ENCODE data around the gene PTTG1IP.

The PTTG1IP gene

GRCh38 chr21:44816761-44817505 lies 56.6 kb downstream of the PTTG1IP start:
- Histone ChIP-seq H3K4me1 (ENCODE audit: control insufficient read depth, insufficient read depth, low read length) (no peaks in the 10 kb centered on the region), H3K4me3 (ENCODE audit: low read depth, low read length) (peak overlapping the region; percentile 44), H3K27ac (ENCODE audit: extremely low read depth, low read depth, low read length) (no peak overlapping the region; the same call in 1 of the 2 replicates), H3K9me3 (ENCODE audit: control insufficient read depth, insufficient read depth, low read depth, low read length) (no peaks in the 10 kb centered on the region), H3K36me3 (ENCODE audit: control insufficient read depth in 2 of 2, insufficient read depth in 1 of 2, low read length in 2 of 2) (peaks cover 0 to 12% of the 10 kb centered on the region in 2 experiments; a peak in 2 of 3 replicates)
- TF ChIP-seq ZNF416 (tag by site-specific recombination; IDR thresholded peaks at IDR 0.05) (0 out of 2 replicates have a peak, but pooled peaks have one; percentile 27), ZNF202 (tag by site-specific recombination; IDR thresholded peaks at IDR 0.05; ENCODE audit: borderline replicate concordance) (peak; percentile 80; the same call in 1 of the 2 replicates), ZNF266 (tag by site-specific recombination; IDR thresholded peaks at IDR 0.05; ENCODE audit: low read depth) (no peak), ZBTB10 (tag by site-specific recombination; IDR thresholded peaks at IDR 0.05) (peak; percentile 89), ZNF843 (tag by site-specific recombination; IDR thresholded peaks at IDR 0.05) (no peak), ZFHX2 (tag by site-specific recombination; conservative IDR thresholded peaks at IDR 0.05) (peak; percentile 56), KLF8 (tag by site-specific recombination; IDR thresholded peaks at IDR 0.05) (peak; percentile 48; the same call in 1 of the 2 replicates), ZNF747 (tag by site-specific recombination; IDR thresholded peaks at IDR 0.05) (no peak), GLI4 (tag by site-specific recombination; IDR thresholded peaks at IDR 0.05) (no peak), ZNF292 (tag by site-specific recombination; IDR thresholded peaks at IDR 0.05; ENCODE audit: borderline replicate concordance, low read depth) (0 out of 2 replicates have a peak, but pooled peaks have one; percentile 7), ATF2 (tag by site-specific recombination; IDR thresholded peaks at IDR 0.05; ENCODE audit: low read depth) (no peak), ZNF211 (tag by site-specific recombination; IDR thresholded peaks at IDR 0.05; ENCODE audit: low read depth) (0 out of 2 replicates have a peak, but pooled peaks have one; percentile 46), ZNF362 (tag by site-specific recombination; IDR thresholded peaks at IDR 0.05) (no peak), SP2 (tag by site-specific recombination; IDR thresholded peaks at IDR 0.05) (no peak), KLF17 (tag by site-specific recombination; IDR thresholded peaks at IDR 0.05) (0 out of 2 replicates have a peak, but pooled peaks have one; percentile 19), ZNF600 (tag by site-specific recombination; IDR thresholded peaks at IDR 0.05) (0 out of 2 replicates have a peak, but pooled peaks have one; percentile 16), BCL11B (tag by site-specific recombination; IDR thresholded peaks at IDR 0.05; ENCODE audit: low read depth) (no peak), PATZ1 (tag by site-specific recombination; IDR thresholded peaks at IDR 0.05) (0 out of 2 replicates have a peak, but pooled peaks have one; percentile 8), REPIN1 (tag by site-specific recombination; IDR thresholded peaks at IDR 0.05; ENCODE audit: low read depth) (peak; percentile 57; the same call in 1 of the 2 replicates), ZNF366 (tag by site-specific recombination; conservative IDR thresholded peaks at IDR 0.05) (no peak), ZNF133 (tag by site-specific recombination; IDR thresholded peaks at IDR 0.05) (no peak), ZNF311 (tag by site-specific recombination; IDR thresholded peaks at IDR 0.05; ENCODE audit: borderline replicate concordance) (no peak), EGR2 (tag by site-specific recombination; IDR thresholded peaks at IDR 0.05; ENCODE audit: low read depth) (peak; percentile 57), ZBTB20 (tag by site-specific recombination; IDR thresholded peaks at IDR 0.05) (peak; percentile 36; the same call in 1 of the 2 replicates), KLF9 (tag by site-specific recombination; IDR thresholded peaks at IDR 0.05; ENCODE audit: low read depth) (peak; percentile 22; the same call in 1 of the 2 replicates), ZNF423 (tag by site-specific recombination; IDR thresholded peaks at IDR 0.05) (peak; percentile 24; the same call in 1 of the 2 replicates), GLIS2 (tag by site-specific recombination; IDR thresholded peaks at IDR 0.05) (peak; percentile 71; the same call in 1 of the 2 replicates)
- CTCF ChIA-PET, result no interaction called here
- POLR2A ChIA-PET, result interaction anchor here (0.6 to 1.6 kb wide), 8 partner anchors 10 to 257 kb away, joined by 3 to 19 read pairs (median 4); partner anchors contain the start of genes ADARB1, PTTG1IP and UBE2G2

Measured in HEK293 (cell line).